HG02759 (cell line): ENCODE results near the gene FAM43B.

Source experiments
- ATAC-seq: cut with Tn5 transposase; IDR thresholded peaks from one replicate; pipeline ENCODE4 v1.9.1; 2021; ENCODE audit warnings: mild to moderate bottlenecking, moderate library complexity; ENCODE audit not compliant: unreplicated experiment

FAM43B gene

GRCh38 chr1:20589331-20590278, 37.2 kb downstream of the FAM43B start:
- ATAC-seq = no peak

GRCh38 chr1:20590306-20590777, 38.0 kb downstream of the FAM43B start:
- ATAC-seq = no peak

- no peak for ATAC-seq
Observed at GRCh38 chr1:20593756-20594155, 41.4 kb downstream of the FAM43B start.

- no peak for ATAC-seq
Observed at GRCh38 chr1:20594746-20595145, 42.4 kb downstream of the FAM43B start.

- ATAC-seq = no peak
Observed at GRCh38 chr1:20596106-20596505, 43.7 kb downstream of the FAM43B start.

- no peak for ATAC-seq
Observed at GRCh38 chr1:20597650-20598049, 45.3 kb downstream of the FAM43B start.

GRCh38 chr1:20600156-20600555, 47.8 kb downstream of the FAM43B start:
- ATAC-seq = no peak

- ATAC-seq = no peak
Observed at GRCh38 chr1:20601129-20601825, 48.9 kb downstream of the FAM43B start.

GRCh38 chr1:20602851-20603450, 50.6 kb downstream of the FAM43B start:
- no peak for ATAC-seq

GRCh38 chr1:20603504-20604464, 51.4 kb downstream of the FAM43B start:
- no peak for ATAC-seq
